ENCODE data around the gene HOOK1. TPM values are rescaled to one million over a fixed set of nuclear protein-coding genes. Genes with fewer than 3 reads are reported as not detected.
"Not testable (repeated sequence)": the region's sequence is repeated elsewhere in the genome, so short reads cannot be mapped to it uniquely, and the experiment has no call there.

HOOK1 gene
- polyA plus RNA-seq, 1 donor = 35.6 TPM

DNA sequence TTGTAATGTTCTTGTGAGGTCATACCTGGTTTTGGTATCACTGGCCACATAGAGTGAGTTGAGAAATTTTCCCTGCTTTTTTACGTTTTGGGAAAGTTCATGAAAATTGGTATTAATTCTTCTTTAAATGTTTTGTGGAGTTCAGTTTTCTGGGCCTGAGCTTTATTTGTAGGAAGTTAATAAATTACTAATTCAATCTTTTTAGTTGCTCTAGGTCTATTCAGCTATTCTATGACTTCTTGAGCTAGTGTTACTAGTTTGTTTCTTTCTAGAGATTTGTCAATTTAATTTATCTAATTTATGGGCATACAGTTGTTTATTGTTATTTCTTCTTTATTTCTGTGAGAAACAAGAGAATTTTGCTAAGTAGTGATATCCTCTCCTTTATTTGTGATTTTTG lies 37.4 kb downstream of the HOOK1 start:
- peaks cover 6% of the 10 kb centered on the region for H3K36me3 ChIP-seq (ENCODE audit: control insufficient read depth, insufficient read depth, low read length)
- H3K27me3 ChIP-seq (ENCODE audit: control insufficient read depth, insufficient read depth, low read length) = no peaks in the 10 kb centered on the region
- no peak overlapping the region for H3K27ac ChIP-seq (ENCODE audit: low read length)
- no peak for DNase-seq
- H3K4me3 ChIP-seq (ENCODE audit: low read length) = no peak overlapping the region
- WGBS (ENCODE audit: insufficient coverage, low lambda C conversion rate) = no CpG with 5 or more reads among the region's 1 CpG
- no peaks in the 10 kb centered on the region for H3K9me3 ChIP-seq (ENCODE audit: control insufficient read depth, low read depth, low read length)
- H3K4me1 ChIP-seq (ENCODE audit: control insufficient read depth, insufficient read depth, low read length) = peaks cover 9% of the 10 kb centered on the region

- peaks cover 33% of the 10 kb centered on the region for H3K4me1 ChIP-seq (ENCODE audit: control insufficient read depth, insufficient read depth, low read length)
- WGBS (ENCODE audit: insufficient coverage, low lambda C conversion rate) = no CpG with 5 or more reads among the region's 1 CpG
- DNase-seq; H3K36me3 ChIP-seq (ENCODE audit: control insufficient read depth, insufficient read depth, low read length); H3K9me3 ChIP-seq (ENCODE audit: control insufficient read depth, low read depth, low read length); H3K27ac ChIP-seq (ENCODE audit: low read length); H3K4me3 ChIP-seq (ENCODE audit: low read length); H3K27me3 ChIP-seq (ENCODE audit: control insufficient read depth, insufficient read depth, low read length): not testable (repeated sequence)
Observed at GRCh38 chr1:59855297-59855696, 40.5 kb downstream of the HOOK1 start.

- H3K27me3 ChIP-seq (ENCODE audit: control insufficient read depth, insufficient read depth, low read length) = no peaks in the 10 kb centered on the region
- peak overlapping the region; percentile 56 for H3K27ac ChIP-seq (ENCODE audit: low read length)
- H3K36me3 ChIP-seq (ENCODE audit: control insufficient read depth, insufficient read depth, low read length) = no peaks in the 10 kb centered on the region
- WGBS (ENCODE audit: insufficient coverage, low lambda C conversion rate) = no CpG with 5 or more reads among the region's 4 CpGs
- H3K4me1 ChIP-seq (ENCODE audit: control insufficient read depth, insufficient read depth, low read length) = peaks cover 33% of the 10 kb centered on the region
- DNase-seq = peak; percentile 33 to 75
- no peak overlapping the region for H3K4me3 ChIP-seq (ENCODE audit: low read length)
- no peaks in the 10 kb centered on the region for H3K9me3 ChIP-seq (ENCODE audit: control insufficient read depth, low read depth, low read length)
Observed at GRCh38 chr1:59856725-59857338, 42.1 kb downstream of the HOOK1 start.

GRCh38 chr1:59857679-59858354 lies 43.1 kb downstream of the HOOK1 start:
- peak; percentile 45 to 83 for DNase-seq
- H3K27me3 ChIP-seq (ENCODE audit: control insufficient read depth, insufficient read depth, low read length) = no peaks in the 10 kb centered on the region
- H3K9me3 ChIP-seq (ENCODE audit: control insufficient read depth, low read depth, low read length) = no peaks in the 10 kb centered on the region
- WGBS (ENCODE audit: insufficient coverage, low lambda C conversion rate) = no CpG with 5 or more reads among the region's 5 CpGs
- no peak overlapping the region for H3K4me3 ChIP-seq (ENCODE audit: low read length)
- H3K36me3 ChIP-seq (ENCODE audit: control insufficient read depth, insufficient read depth, low read length) = no peaks in the 10 kb centered on the region
- H3K4me1 ChIP-seq (ENCODE audit: control insufficient read depth, insufficient read depth, low read length) = peaks cover 33% of the 10 kb centered on the region
- H3K27ac ChIP-seq (ENCODE audit: low read length) = peak overlapping the region; percentile 56

- Histone ChIP-seq H3K4me1 (ENCODE audit: control insufficient read depth, insufficient read depth, low read length) (no peaks in the 10 kb centered on the region), H3K27me3 (ENCODE audit: control insufficient read depth, insufficient read depth, low read length) (no peaks in the 10 kb centered on the region), H3K36me3 (ENCODE audit: control insufficient read depth, insufficient read depth, low read length) (peaks cover 17% of the 10 kb centered on the region), H3K4me3 (ENCODE audit: low read length) (no peak overlapping the region), H3K27ac (ENCODE audit: low read length) (no peak overlapping the region), H3K9me3 (ENCODE audit: control insufficient read depth, low read depth, low read length) (no peaks in the 10 kb centered on the region)
- 80% methylated on average over 1 of the region's 2 CpGs for WGBS (ENCODE audit: insufficient coverage, low lambda C conversion rate)
- DNase-seq = no peak
Observed at GRCh38 chr1:59866462-59866861, 51.7 kb downstream of the HOOK1 start.

- peaks cover 12% of the 10 kb centered on the region for H3K36me3 ChIP-seq (ENCODE audit: control insufficient read depth, insufficient read depth, low read length)
- no peak overlapping the region for H3K27ac ChIP-seq (ENCODE audit: low read length)
- H3K27me3 ChIP-seq (ENCODE audit: control insufficient read depth, insufficient read depth, low read length) = no peaks in the 10 kb centered on the region
- H3K4me3 ChIP-seq (ENCODE audit: low read length) = no peak overlapping the region
- H3K9me3 ChIP-seq (ENCODE audit: control insufficient read depth, low read depth, low read length) = peaks cover 7% of the 10 kb centered on the region
- DNase-seq = no peak
- no peaks in the 10 kb centered on the region for H3K4me1 ChIP-seq (ENCODE audit: control insufficient read depth, insufficient read depth, low read length)
Observed at GRCh38 chr1:59871746-59872145, 57.0 kb downstream of the HOOK1 start.

DNA sequence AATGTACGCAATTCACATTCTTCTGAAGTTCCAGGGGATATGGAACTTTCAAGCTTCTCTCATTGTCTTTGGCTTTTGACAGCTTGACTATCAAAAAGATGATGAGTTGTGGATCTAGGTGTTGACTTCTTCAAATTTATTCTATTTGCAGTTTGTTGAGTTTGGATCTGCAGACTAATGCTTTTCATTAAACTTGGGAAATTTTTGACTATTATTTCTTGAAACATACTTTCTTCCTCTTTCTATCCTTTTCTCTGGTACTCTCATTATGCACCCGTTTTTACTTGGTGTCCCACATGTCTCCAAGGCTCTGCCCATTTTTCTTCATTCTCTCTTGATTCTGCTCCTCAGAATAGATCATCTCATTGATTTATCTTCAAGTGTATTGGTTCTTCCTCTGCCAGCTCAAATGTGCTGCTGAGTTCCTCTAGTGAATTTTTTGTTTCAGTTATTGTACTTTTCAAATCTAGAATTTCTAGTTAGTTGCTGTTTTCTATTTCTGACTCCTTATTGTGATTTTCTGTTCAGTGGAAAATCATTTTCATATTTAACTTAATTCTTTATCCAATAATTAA lies 62.4 kb downstream of the HOOK1 start:
- Histone ChIP-seq H3K36me3 (ENCODE audit: control insufficient read depth, insufficient read depth, low read length) (no peaks in the 10 kb centered on the region), H3K27ac (ENCODE audit: low read length) (no peak overlapping the region), H3K27me3 (ENCODE audit: control insufficient read depth, insufficient read depth, low read length) (no peaks in the 10 kb centered on the region), H3K9me3 (ENCODE audit: control insufficient read depth, low read depth, low read length) (peaks cover 16% of the 10 kb centered on the region), H3K4me3 (ENCODE audit: low read length) (no peak overlapping the region), H3K4me1 (ENCODE audit: control insufficient read depth, insufficient read depth, low read length) (peaks cover 9% of the 10 kb centered on the region)
- no peak for DNase-seq
- WGBS (ENCODE audit: insufficient coverage, low lambda C conversion rate) = 83% methylated on average over 1 of the region's 2 CpGs

DNA sequence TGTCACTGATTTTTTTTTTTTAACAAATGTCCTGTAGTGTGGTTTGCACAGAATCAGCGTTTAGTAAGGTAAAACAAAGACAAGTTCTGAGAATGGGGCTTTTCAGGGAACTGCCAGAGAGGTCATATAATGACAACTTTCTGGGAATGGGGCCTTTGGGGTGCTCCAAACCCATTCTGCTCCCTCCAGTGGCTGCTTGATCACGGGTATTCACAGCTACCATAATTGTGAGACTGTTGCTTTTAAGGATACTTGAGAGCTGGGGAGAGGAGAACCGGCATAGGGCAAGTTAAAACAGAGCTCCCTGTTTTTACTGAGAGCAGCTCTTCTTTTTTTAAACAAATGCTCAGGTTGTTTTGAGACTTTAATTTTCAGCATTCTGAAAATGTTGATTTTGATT lies 63.6 kb downstream of the HOOK1 start:
- H3K27me3 ChIP-seq (ENCODE audit: control insufficient read depth, insufficient read depth, low read length) = no peaks in the 10 kb centered on the region
- H3K36me3 ChIP-seq (ENCODE audit: control insufficient read depth, insufficient read depth, low read length) = no peaks in the 10 kb centered on the region
- no peak overlapping the region for H3K4me3 ChIP-seq (ENCODE audit: low read length)
- WGBS (ENCODE audit: insufficient coverage, low lambda C conversion rate) = 60% methylated on average over 1 of the region's 3 CpGs
- H3K4me1 ChIP-seq (ENCODE audit: control insufficient read depth, insufficient read depth, low read length) = peaks cover 9% of the 10 kb centered on the region
- no peak for DNase-seq
- H3K27ac ChIP-seq (ENCODE audit: low read length) = no peak overlapping the region
- peaks cover 16% of the 10 kb centered on the region for H3K9me3 ChIP-seq (ENCODE audit: control insufficient read depth, low read depth, low read length)

DNA sequence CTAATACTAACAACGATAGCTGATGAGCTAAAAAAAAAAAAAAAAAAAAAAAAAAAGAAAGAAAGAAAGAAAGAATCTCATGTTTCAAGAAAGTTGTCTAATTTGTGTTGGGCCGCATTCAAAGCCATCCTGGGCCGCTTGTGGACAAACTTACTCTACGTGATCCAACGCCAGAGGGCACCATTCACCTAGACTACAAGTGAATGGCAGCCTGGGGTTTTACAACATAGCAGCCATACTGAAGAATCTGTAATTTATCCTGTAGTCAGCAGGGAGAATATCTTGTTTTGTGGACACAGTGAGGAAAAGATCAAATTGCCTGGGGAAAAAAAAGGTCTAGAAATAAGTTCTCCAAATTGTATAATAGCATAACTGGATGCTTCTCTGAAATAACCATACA lies 64.8 kb downstream of the HOOK1 start:
- Histone ChIP-seq H3K36me3 (ENCODE audit: control insufficient read depth, insufficient read depth, low read length) (no peaks in the 10 kb centered on the region), H3K9me3 (ENCODE audit: control insufficient read depth, low read depth, low read length) (peaks cover 16% of the 10 kb centered on the region), H3K4me3 (ENCODE audit: low read length) (no peak overlapping the region), H3K27me3 (ENCODE audit: control insufficient read depth, insufficient read depth, low read length) (no peaks in the 10 kb centered on the region), H3K27ac (ENCODE audit: low read length) (peak overlapping the region; percentile 41), H3K4me1 (ENCODE audit: control insufficient read depth, insufficient read depth, low read length) (peaks cover 9% of the 10 kb centered on the region)
- WGBS (ENCODE audit: insufficient coverage, low lambda C conversion rate) = 40% methylated on average over 1 of the region's 5 CpGs
- DNase-seq = peak; percentile 82 to 84

- Histone ChIP-seq H3K4me1 (ENCODE audit: control insufficient read depth, insufficient read depth, low read length) (peaks cover 9% of the 10 kb centered on the region), H3K9me3 (ENCODE audit: control insufficient read depth, low read depth, low read length) (peaks cover 16% of the 10 kb centered on the region), H3K36me3 (ENCODE audit: control insufficient read depth, insufficient read depth, low read length) (no peaks in the 10 kb centered on the region), H3K27me3 (ENCODE audit: control insufficient read depth, insufficient read depth, low read length) (no peaks in the 10 kb centered on the region), H3K4me3 (ENCODE audit: low read length) (no peak overlapping the region), H3K27ac (ENCODE audit: low read length) (peak overlapping the region; percentile 41)
- peak; percentile 26 to 77 for DNase-seq
- 0% methylated on average over 1 of the region's 3 CpGs for WGBS (ENCODE audit: insufficient coverage, low lambda C conversion rate)
Observed at GRCh38 chr1:59879996-59880505, 65.3 kb downstream of the HOOK1 start.
